Neural progenitor cell (in vitro differentiated cells): ENCODE data around the gene PRKAB2. TPM values are rescaled to one million over a fixed set of nuclear protein-coding genes. Genes with fewer than 3 reads are reported as not detected.

ENCODE experiments used
- DNase-seq: peaks from one replicate; pipeline ENCODE4 v3.0.0-alpha.2; 2016; ENCODE audit warnings: low spot score
- H2AFZ ChIP-seq: fragments of 200-600 bp; sonication (generic); replicated peaks from 2 replicates; pipeline ENCODE4 v1.6.1; 2016; ENCODE audit warnings: antibody characterized with exemption
- H3F3A ChIP-seq: fragments of 200-600 bp; sonication (generic); 2 replicates; pipeline ENCODE4 v1.6.1; 2016; ENCODE audit warnings: antibody characterized with exemption, low read depth
- H3K27ac ChIP-seq: fragments of 200-600 bp; sonication (generic); 2 replicates; pipeline ENCODE4 v1.5.1; 2016; ENCODE audit warnings: mild to moderate bottlenecking
- H3K27me3 ChIP-seq: fragments of 200-600 bp; sonication (generic); 2 replicates; pipeline ENCODE4 v1.6.1; 2016; ENCODE audit warnings: mild to moderate bottlenecking, moderate library complexity
- H3K36me3 ChIP-seq: fragments of 200-600 bp; sonication (generic); 2 replicates; pipeline ENCODE4 v1.5.1; 2016
- H3K4me1 ChIP-seq: fragments of 200-600 bp; sonication (generic); 2 replicates; pipeline ENCODE4 v1.6.1; 2016; ENCODE audit warnings: mixed run types
- H3K4me2 ChIP-seq: fragments of 200-600 bp; sonication (generic); 2 replicates; pipeline ENCODE4 v1.6.1; 2016
- H3K4me3 ChIP-seq: fragments of 200-600 bp; sonication (generic); 2 replicates; pipeline ENCODE4 v1.5.1; 2016
- H3K79me2 ChIP-seq: fragments of 200-600 bp; sonication (generic); 2 replicates; pipeline ENCODE4 v1.6.1; 2016; ENCODE audit warnings: low read depth
- H3K9ac ChIP-seq: fragments of 200-600 bp; sonication (generic); 2 replicates; pipeline ENCODE4 v1.6.1; 2016
- H3K9me3 ChIP-seq: fragments of 200-600 bp; sonication (generic); 2 replicates; pipeline ENCODE4 v1.5.1; 2016; ENCODE audit warnings: low read depth
- H4K20me1 ChIP-seq: fragments of 200-600 bp; sonication (generic); 2 replicates; pipeline ENCODE4 v1.6.1; 2016; ENCODE audit warnings: low read depth
- H3K27ac Mint-ChIP-seq: 3 replicates; pipeline ENCODE4 v1.8.0; 2021; ENCODE audit warnings: mixed read lengths
- H3K27me3 Mint-ChIP-seq: 2 replicates; pipeline ENCODE4 v1.8.0; 2022; ENCODE audit warnings: low read depth, mild to moderate bottlenecking, inconsistent platforms, moderate library complexity, mixed read lengths; ENCODE audit not compliant: insufficient read depth
- H3K36me3 Mint-ChIP-seq: 3 replicates; pipeline ENCODE4 v1.8.0; 2021; ENCODE audit warnings: mixed read lengths
- H3K4me1 Mint-ChIP-seq: 3 replicates; pipeline ENCODE4 v1.8.0; 2021; ENCODE audit warnings: mixed read lengths
- H3K4me3 Mint-ChIP-seq: 3 replicates; pipeline ENCODE4 v1.8.0; 2021; ENCODE audit warnings: mild to moderate bottlenecking, moderate library complexity, mixed read lengths
- H3K9me3 Mint-ChIP-seq: 3 replicates; pipeline ENCODE4 v1.8.0; 2020; ENCODE audit warnings: mixed read lengths
- CTCF ChIP-seq: fragments of 200-600 bp; sonication (generic); IDR thresholded peaks from 2 replicates; pipeline ENCODE4 v1.5.1; 2017; ENCODE audit warnings: antibody characterized with exemption, mild to moderate bottlenecking
- EZH2 ChIP-seq: fragments of 200-600 bp; sonication (generic); IDR thresholded peaks from 2 replicates; pipeline ENCODE4 v1.6.1; 2017; ENCODE audit warnings: antibody characterized with exemption, mild to moderate bottlenecking, moderate library complexity
- EZH2phosphoT487 ChIP-seq: fragments of 200-600 bp; sonication (generic); IDR thresholded peaks from 2 replicates; pipeline ENCODE4 v1.6.1; 2017; ENCODE audit warnings: antibody characterized with exemption
- total RNA-seq: library from RNA; depleted of rRNA; stranded (reverse); fragments of >200 nt; gene quantifications from 2 replicates; pipeline ENCODE4 v1.2.3, GENCODE V29; 2015; ENCODE audit warnings: low replicate concordance

Gene PRKAB2
- total RNA-seq, 1 donor from 2014 or later, result 42.8 TPM

GRCh38 chr1:147169840-147170674, 2.2 kb downstream of the PRKAB2 start:
- TF ChIP-seq EZH2 (no peak), CTCF (no peak), EZH2phosphoT487 (no peak)
- peaks cover 20% of the 10 kb centered on the region for H3F3A ChIP-seq
- no peaks in the 10 kb centered on the region for H3K36me3 ChIP-seq
- peaks cover 7% of the 10 kb centered on the region for H3K27me3 Mint-ChIP-seq
- no peaks in the 10 kb centered on the region for H3K9me3 ChIP-seq
- no peaks in the 10 kb centered on the region for H3K27me3 ChIP-seq
- H4K20me1 ChIP-seq, result peaks cover 4% of the 10 kb centered on the region
- H3K79me2 ChIP-seq, result peaks cover 69% of the 10 kb centered on the region
- peak overlapping the region; percentile 91 for H3K4me3 ChIP-seq
- H3K4me3 Mint-ChIP-seq, result peak overlapping the region; percentile 98
- peak overlapping the region; percentile 78 for H3K4me2 ChIP-seq
- DNase-seq, result no peak
- H3K9ac ChIP-seq, result no peak overlapping the region
- peaks cover 14% of the 10 kb centered on the region for H3K36me3 Mint-ChIP-seq
- peaks cover 31% of the 10 kb centered on the region for H3K4me1 ChIP-seq
- no peak overlapping the region for H3K27ac Mint-ChIP-seq
- no peak overlapping the region for H3K27ac ChIP-seq
- peaks cover 25% of the 10 kb centered on the region for H3K4me1 Mint-ChIP-seq
- no peak overlapping the region for H2AFZ ChIP-seq
- H3K9me3 Mint-ChIP-seq, result peaks cover 2% of the 10 kb centered on the region

- H3K9ac ChIP-seq, result no peak overlapping the region
- H3F3A ChIP-seq, result peaks cover 20% of the 10 kb centered on the region
- H3K9me3 ChIP-seq, result no peaks in the 10 kb centered on the region
- Mint-ChIP-seq H3K27ac (no peak overlapping the region), H3K9me3 (peaks cover 2% of the 10 kb centered on the region), H3K36me3 (peaks cover 17% of the 10 kb centered on the region), H3K4me1 (peaks cover 24% of the 10 kb centered on the region), H3K4me3 (no peak overlapping the region), H3K27me3 (peaks cover 7% of the 10 kb centered on the region)
- peaks cover 27% of the 10 kb centered on the region for H3K4me1 ChIP-seq
- H2AFZ ChIP-seq, result no peak overlapping the region
- H3K4me2 ChIP-seq, result peak overlapping the region; percentile 23
- peaks cover 66% of the 10 kb centered on the region for H3K79me2 ChIP-seq
- H3K4me3 ChIP-seq, result no peak overlapping the region
- no peak for TF ChIP-seq EZH2phosphoT487
- TF ChIP-seq EZH2, result no peak
- TF ChIP-seq CTCF, result no peak
- H4K20me1 ChIP-seq, result peaks cover 4% of the 10 kb centered on the region
- H3K36me3 ChIP-seq, result peaks cover 3% of the 10 kb centered on the region
- no peaks in the 10 kb centered on the region for H3K27me3 ChIP-seq
- no peak overlapping the region for H3K27ac ChIP-seq
- DNase-seq, result no peak
Observed at GRCh38 chr1:147169171-147169570, 3.1 kb downstream of the PRKAB2 start.

GRCh38 chr1:147168626-147169058, 3.6 kb downstream of the PRKAB2 start:
- Mint-ChIP-seq H3K27me3 (peaks cover 7% of the 10 kb centered on the region), H3K9me3 (peaks cover 2% of the 10 kb centered on the region), H3K36me3 (peaks cover 16% of the 10 kb centered on the region), H3K4me3 (no peak overlapping the region), H3K4me1 (peaks cover 21% of the 10 kb centered on the region), H3K27ac (no peak overlapping the region)
- H4K20me1 ChIP-seq, result peaks cover 4% of the 10 kb centered on the region
- H3K4me2 ChIP-seq, result no peak overlapping the region
- peaks cover 3% of the 10 kb centered on the region for H3K36me3 ChIP-seq
- H2AFZ ChIP-seq, result no peak overlapping the region
- H3K4me3 ChIP-seq, result no peak overlapping the region
- H3K9ac ChIP-seq, result no peak overlapping the region
- H3K9me3 ChIP-seq, result no peaks in the 10 kb centered on the region
- peaks cover 19% of the 10 kb centered on the region for H3F3A ChIP-seq
- no peaks in the 10 kb centered on the region for H3K27me3 ChIP-seq
- H3K79me2 ChIP-seq, result peaks cover 61% of the 10 kb centered on the region
- H3K27ac ChIP-seq, result no peak overlapping the region
- H3K4me1 ChIP-seq, result peaks cover 24% of the 10 kb centered on the region
- TF ChIP-seq CTCF (no peak), EZH2 (no peak), EZH2phosphoT487 (no peak)
- DNase-seq, result no peak
